H1 (cell line): ENCODE results near the gene PLA2G15. TPM values are rescaled to one million over a fixed set of nuclear protein-coding genes. Genes with fewer than 3 reads are reported as not detected.
A peak's percentile ranks its signal among the peaks of the same experiment; 100 is the strongest.

Source experiments
- CEBPB ChIP-seq: IDR thresholded peaks from 2 replicates; pipeline ENCODE4 v1.6.1; 2012; ENCODE audit warnings: low read depth, low read length
- E2F6 ChIP-seq: IDR thresholded peaks from 2 replicates; pipeline ENCODE4 v1.6.1; 2012; ENCODE audit warnings: inconsistent platforms
- HDAC2 ChIP-seq, 2 experiments: fragments of 300-600 bp in 1 of 2; sonication (generic) in 1 of 2; IDR thresholded peaks; 2 replicates each; pipeline ENCODE4 v1.6.1; 2011 to 2012; ENCODE audit warnings: low read depth in 2 of 2, low read length in 2 of 2, mild to moderate bottlenecking in 2 of 2, moderate library complexity in 2 of 2, borderline replicate concordance in 1 of 2, inconsistent platforms in 1 of 2
- MAX ChIP-seq: IDR thresholded peaks from 2 replicates; pipeline ENCODE4 v1.6.1; 2012; ENCODE audit warnings: inconsistent platforms
- NRF1 ChIP-seq: IDR thresholded peaks from 2 replicates; pipeline ENCODE4 v1.6.1; 2011; ENCODE audit warnings: mild to moderate bottlenecking, low read depth, low read length, improper control_type of control experiment
- PHF8 ChIP-seq: fragments of 200-600 bp; sonication (generic); conservative IDR thresholded peaks from 2 replicates; pipeline ENCODE4 v1.7.1; 2012; ENCODE audit warnings: low read depth, mild to moderate bottlenecking, inconsistent platforms, low read length, moderate library complexity
- POLR2A ChIP-seq, 2 experiments: IDR thresholded peaks; 1 replicate in 1 of 2; 2 replicates in 1 of 2; pipeline ENCODE4 v1.6.1; 2011; ENCODE audit warnings: low read depth in 2 of 2, low read length in 2 of 2, mild to moderate bottlenecking in 2 of 2; ENCODE audit errors: control extremely low read depth in 1 of 2
- RFX5 ChIP-seq: IDR thresholded peaks from 2 replicates; pipeline ENCODE4 v1.6.1; 2011; ENCODE audit warnings: low read depth, low read length, improper control_type of control experiment, borderline replicate concordance
- SAP30 ChIP-seq: fragments of 300-600 bp; sonication (generic); IDR thresholded peaks from 2 replicates; pipeline ENCODE4 v1.7.1; 2012; ENCODE audit warnings: low read length, moderate library complexity, mild to moderate bottlenecking, inconsistent platforms; ENCODE audit not compliant: insufficient read depth, insufficient replicate concordance
- SIN3A ChIP-seq, 2 experiments: IDR thresholded peaks in 1 of 2; conservative IDR thresholded peaks in 1 of 2; 2 replicates each; pipeline ENCODE4 v1.6.1; 2011 to 2012; ENCODE audit warnings: low read length in 2 of 2, improper control_type of control experiment in 1 of 2, low read depth in 1 of 2, mild to moderate bottlenecking in 1 of 2
- SIRT6 ChIP-seq: IDR thresholded peaks from one replicate; pipeline ENCODE4 v1.7.1; 2012; ENCODE audit warnings: low read length, inconsistent platforms
- SRF ChIP-seq: IDR thresholded peaks from 2 replicates; pipeline ENCODE4 v1.6.1; 2011; ENCODE audit warnings: mild to moderate bottlenecking, low read depth, low read length, moderate library complexity
- TAF1 ChIP-seq: IDR thresholded peaks from 2 replicates; pipeline ENCODE4 v1.6.1; 2011; ENCODE audit warnings: mild to moderate bottlenecking, low read depth, low read length
- YY1 ChIP-seq: IDR thresholded peaks from 2 replicates; pipeline ENCODE4 v1.6.1; 2011; ENCODE audit warnings: low read depth, mild to moderate bottlenecking, low read length
- polyA plus RNA-seq, 7 experiments: library from polyadenylated mRNA; depleted of rRNA in 3 of 7; stranded (reverse) in 5 of 7; unstranded in 2 of 7; fragments of >200 nt in 5 of 7; fragments of 200-250 nt in 2 of 7; gene quantifications; 1 replicate in 5 of 7; 2 replicates in 1 of 7; 4 replicates in 1 of 7; pipeline versions ENCODE4 v1.2.1 to v1.2.3, GENCODE V29; 2011 to 2013; ENCODE audit warnings: missing spikeins in 2 of 7, mixed read lengths in 2 of 7
- total RNA-seq: library from RNA; stranded (reverse); fragmentation: NEBNext Ultra II Directional; extraction: Animal tissue kit (Norgen Biotek cat#: 25700); gene quantifications from 2 replicates; pipeline ENCODE4 v1.2.1, GENCODE V29; 2021
- TF ChIP-seq, protein P1 (sequence below): IDR thresholded peaks from 2 replicates; pipeline ENCODE4 v1.6.1; 2011; ENCODE audit warnings: low read length, improper control_type of control experiment
- TF ChIP-seq, protein P2 (sequence below): IDR thresholded peaks from 2 replicates; pipeline ENCODE4 v1.6.1; 2012; ENCODE audit warnings: low read length, inconsistent platforms
- TF ChIP-seq, protein P3 (sequence below), 3 experiments: IDR thresholded peaks; 1 replicate in 2 of 3; 2 replicates in 1 of 3; pipeline versions ENCODE4 v1.5.1 to v1.6.1; 2011; ENCODE audit warnings: low read length in 3 of 3, mild to moderate bottlenecking in 3 of 3, inconsistent platforms in 2 of 3, low read depth in 1 of 3, moderate library complexity in 1 of 3; ENCODE audit not compliant: insufficient read depth in 1 of 3; ENCODE audit errors: control extremely low read depth in 1 of 3

The PLA2G15 gene
- total and polyA plus RNA-seq, 2 of the 8 experiments (the other 6 are each of a cell fraction or from before 2014, with no cell fraction given): 11.2 to 12.0 TPM

DNA sequence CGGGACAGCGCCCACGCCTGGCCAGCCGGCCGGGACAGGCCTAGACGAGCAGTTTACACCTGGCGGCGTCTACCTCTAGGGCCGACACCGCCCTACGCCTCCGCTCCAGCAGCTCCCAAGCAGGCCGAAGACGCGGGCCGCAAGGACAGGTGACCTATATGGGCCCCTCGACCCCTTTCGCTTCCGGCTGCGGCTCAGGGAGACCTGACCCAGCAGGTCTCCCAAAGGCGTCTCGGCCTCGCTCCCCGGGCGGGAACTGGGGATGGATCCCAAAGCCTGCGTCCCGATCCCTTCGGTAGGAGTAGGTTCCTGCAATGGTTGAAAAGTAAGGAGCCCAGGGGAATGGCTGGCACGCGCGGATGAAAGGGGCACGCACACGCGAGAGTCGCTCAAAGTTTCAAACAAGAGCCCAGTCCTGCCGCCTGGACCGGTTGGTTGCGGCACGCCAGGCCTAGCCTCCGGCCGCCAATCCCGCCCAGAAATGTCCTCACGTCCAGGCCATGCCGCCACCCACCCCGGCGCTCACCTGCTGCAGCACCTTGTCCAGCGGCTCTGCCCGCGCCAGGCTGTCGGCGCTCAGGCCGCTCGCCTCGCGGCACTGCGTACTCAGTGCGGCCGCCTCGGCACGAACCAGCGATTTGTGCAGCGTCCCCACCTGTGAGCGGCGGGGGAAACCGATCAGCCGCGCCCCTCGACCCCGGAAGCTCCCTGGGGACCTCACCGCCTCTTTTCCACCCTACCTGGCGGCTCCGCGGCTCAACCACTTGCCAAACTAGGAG lies 9.9 kb upstream of the PLA2G15 start (continued):
- TF ChIP-seq, protein P1, sequence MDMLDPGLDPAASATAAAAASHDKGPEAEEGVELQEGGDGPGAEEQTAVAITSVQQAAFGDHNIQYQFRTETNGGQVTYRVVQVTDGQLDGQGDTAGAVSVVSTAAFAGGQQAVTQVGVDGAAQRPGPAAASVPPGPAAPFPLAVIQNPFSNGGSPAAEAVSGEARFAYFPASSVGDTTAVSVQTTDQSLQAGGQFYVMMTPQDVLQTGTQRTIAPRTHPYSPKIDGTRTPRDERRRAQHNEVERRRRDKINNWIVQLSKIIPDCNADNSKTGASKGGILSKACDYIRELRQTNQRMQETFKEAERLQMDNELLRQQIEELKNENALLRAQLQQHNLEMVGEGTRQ: no peak; the same call in 1 of the 2 replicates
- no peak for TF ChIP-seq CEBPB
- TF ChIP-seq, protein P2, sequence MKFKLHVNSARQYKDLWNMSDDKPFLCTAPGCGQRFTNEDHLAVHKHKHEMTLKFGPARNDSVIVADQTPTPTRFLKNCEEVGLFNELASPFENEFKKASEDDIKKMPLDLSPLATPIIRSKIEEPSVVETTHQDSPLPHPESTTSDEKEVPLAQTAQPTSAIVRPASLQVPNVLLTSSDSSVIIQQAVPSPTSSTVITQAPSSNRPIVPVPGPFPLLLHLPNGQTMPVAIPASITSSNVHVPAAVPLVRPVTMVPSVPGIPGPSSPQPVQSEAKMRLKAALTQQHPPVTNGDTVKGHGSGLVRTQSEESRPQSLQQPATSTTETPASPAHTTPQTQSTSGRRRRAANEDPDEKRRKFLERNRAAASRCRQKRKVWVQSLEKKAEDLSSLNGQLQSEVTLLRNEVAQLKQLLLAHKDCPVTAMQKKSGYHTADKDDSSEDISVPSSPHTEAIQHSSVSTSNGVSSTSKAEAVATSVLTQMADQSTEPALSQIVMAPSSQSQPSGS: no peak
- TF ChIP-seq NRF1: no peak
- peak; percentile 43; the same call in 1 of the 2 replicates for TF ChIP-seq MAX
- 0 out of 4 replicates have a peak, but pooled peaks of 1 of the 2 experiments have one; percentile 17 for TF ChIP-seq HDAC2 (IDR thresholded peaks at IDR 0.05; ENCODE audit: borderline replicate concordance in 1 of 2, low read depth in 2 of 2, low read length in 2 of 2)
- peak; percentile 59; the same call in 1 of the 2 replicates for TF ChIP-seq E2F6
- TF ChIP-seq, protein P3, sequence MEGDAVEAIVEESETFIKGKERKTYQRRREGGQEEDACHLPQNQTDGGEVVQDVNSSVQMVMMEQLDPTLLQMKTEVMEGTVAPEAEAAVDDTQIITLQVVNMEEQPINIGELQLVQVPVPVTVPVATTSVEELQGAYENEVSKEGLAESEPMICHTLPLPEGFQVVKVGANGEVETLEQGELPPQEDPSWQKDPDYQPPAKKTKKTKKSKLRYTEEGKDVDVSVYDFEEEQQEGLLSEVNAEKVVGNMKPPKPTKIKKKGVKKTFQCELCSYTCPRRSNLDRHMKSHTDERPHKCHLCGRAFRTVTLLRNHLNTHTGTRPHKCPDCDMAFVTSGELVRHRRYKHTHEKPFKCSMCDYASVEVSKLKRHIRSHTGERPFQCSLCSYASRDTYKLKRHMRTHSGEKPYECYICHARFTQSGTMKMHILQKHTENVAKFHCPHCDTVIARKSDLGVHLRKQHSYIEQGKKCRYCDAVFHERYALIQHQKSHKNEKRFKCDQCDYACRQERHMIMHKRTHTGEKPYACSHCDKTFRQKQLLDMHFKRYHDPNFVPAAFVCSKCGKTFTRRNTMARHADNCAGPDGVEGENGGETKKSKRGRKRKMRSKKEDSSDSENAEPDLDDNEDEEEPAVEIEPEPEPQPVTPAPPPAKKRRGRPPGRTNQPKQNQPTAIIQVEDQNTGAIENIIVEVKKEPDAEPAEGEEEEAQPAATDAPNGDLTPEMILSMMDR (IDR thresholded peaks at IDR 0.05; ENCODE audit: control extremely low read depth in 1 of 3, insufficient read depth in 1 of 3, low read depth in 1 of 3, low read length in 3 of 3): peak; percentile 49 to 60 (median 55)
- TF ChIP-seq TAF1: peak; percentile 3; the same call in 1 of the 2 replicates
- TF ChIP-seq SIRT6: no peak
- no peak; a peak in 2 of 4 replicates for TF ChIP-seq SIN3A (conservative IDR thresholded peaks at IDR 0.05 in 1 of 2, IDR thresholded peaks at IDR 0.05 in 1 of 2; ENCODE audit: low read depth in 1 of 2, low read length in 2 of 2)
- no peak for TF ChIP-seq SRF
- no peak for TF ChIP-seq PHF8
- TF ChIP-seq YY1: no peak
- no peak for TF ChIP-seq POLR2A (IDR thresholded peaks at IDR 0.05; ENCODE audit: control extremely low read depth in 1 of 2, low read depth in 2 of 2, low read length in 2 of 2)
- TF ChIP-seq RFX5: no peak
- TF ChIP-seq SAP30: no peak
